ENCODE measurements around the gene CARMIL1.
A peak's percentile ranks its signal among the peaks of the same experiment; 100 is the strongest.

The CARMIL1 gene

GRCh38 chr6:25415274-25415673 is 136.1 kb downstream of the CARMIL1 start (continued):
- no peak for TF ChIP-seq ZNF239 (tag by site-specific recombination; IDR thresholded peaks at IDR 0.05)
- no peak for TF ChIP-seq ZNF510 (tag by site-specific recombination; IDR thresholded peaks at IDR 0.05; ENCODE audit: insufficient replicate concordance)
- no peak for TF ChIP-seq ZNF155 (tag by site-specific recombination; IDR thresholded peaks at IDR 0.05)
- no peak for TF ChIP-seq ZNF398 (tag by site-specific recombination; IDR thresholded peaks at IDR 0.05)
- TF ChIP-seq GLIS2 (tag by site-specific recombination; IDR thresholded peaks at IDR 0.05) = no peak

GRCh38 chr6:25415701-25416100 is 136.5 kb downstream of the CARMIL1 start:
- ChIA-PET CTCF (no interaction called here), POLR2A (no interaction called here)
- Histone ChIP-seq H3K4me3 (ENCODE audit: low read depth, low read length) (no peak overlapping the region), H3K27ac (ENCODE audit: extremely low read depth, low read depth, low read length) (no peak overlapping the region), H3K9me3 (ENCODE audit: control insufficient read depth, insufficient read depth, low read depth, low read length) (no peaks in the 10 kb centered on the region), H3K4me1 (ENCODE audit: control insufficient read depth, insufficient read depth, low read length) (peaks cover 35% of the 10 kb centered on the region), H3K36me3 (ENCODE audit: control insufficient read depth in 2 of 2, insufficient read depth in 1 of 2, low read length in 2 of 2) (no peaks in the 10 kb centered on the region)
- no peak for TF ChIP-seq ZNF335 (tag by site-specific recombination; conservative IDR thresholded peaks at IDR 0.05)
- no peak for TF ChIP-seq ZNF416 (tag by site-specific recombination; IDR thresholded peaks at IDR 0.05)
- TF ChIP-seq ZNF571 (tag by site-specific recombination; IDR thresholded peaks at IDR 0.05) = no peak
- TF ChIP-seq ZNF792 (tag by site-specific recombination; IDR thresholded peaks at IDR 0.05) = no peak
- no peak for TF ChIP-seq ZNF645 (tag by site-specific recombination; IDR thresholded peaks at IDR 0.05)
- TF ChIP-seq SCRT2 (tag by site-specific recombination; IDR thresholded peaks at IDR 0.05) = no peak
- no peak for TF ChIP-seq ZNF639 (tag by site-specific recombination; IDR thresholded peaks at IDR 0.05)
- TF ChIP-seq ZNF830 (tag by site-specific recombination; IDR thresholded peaks at IDR 0.05; ENCODE audit: low read depth) = no peak
- no peak for TF ChIP-seq ZNF548 (tag by site-specific recombination; IDR thresholded peaks at IDR 0.05)
- TF ChIP-seq ZNF513 (tag by site-specific recombination; IDR thresholded peaks at IDR 0.05) = no peak

GRCh38 chr6:25417046-25417605 is 138.0 kb downstream of the CARMIL1 start:
- Histone ChIP-seq H3K36me3 (ENCODE audit: control insufficient read depth in 2 of 2, insufficient read depth in 1 of 2, low read length in 2 of 2) (no peaks in the 10 kb centered on the region), H3K4me3 (ENCODE audit: low read depth, low read length) (no peak overlapping the region), H3K4me1 (ENCODE audit: control insufficient read depth, insufficient read depth, low read length) (peaks cover 35% of the 10 kb centered on the region), H3K27ac (ENCODE audit: extremely low read depth, low read depth, low read length) (no peak overlapping the region), H3K9me3 (ENCODE audit: control insufficient read depth, insufficient read depth, low read depth, low read length) (no peaks in the 10 kb centered on the region)
- CTCF ChIA-PET = interaction anchor here (0.6 to 1.7 kb wide), 4 partner anchors 9 to 743 kb away, joined by 3 to 9 read pairs (median 4); partner anchors contain the start of gene CARMIL1
- POLR2A ChIA-PET = no interaction called here
- TF ChIP-seq ZNF292 (tag by site-specific recombination; IDR thresholded peaks at IDR 0.05; ENCODE audit: borderline replicate concordance, low read depth) = no peak
- TF ChIP-seq FEZF1 (tag by site-specific recombination; IDR thresholded peaks at IDR 0.05) = peak; percentile 83
- TF ChIP-seq ZNF518A (tag by site-specific recombination; conservative IDR thresholded peaks at IDR 0.05; ENCODE audit: low read depth) = no peak
- TF ChIP-seq PRDM6 (tag by site-specific recombination; IDR thresholded peaks at IDR 0.05) = 0 out of 2 replicates have a peak, but pooled peaks have one; percentile 28
